HK-2 (cell line): ENCODE data around the gene RDM1.
"Not testable (repeated sequence)": the region's sequence is repeated elsewhere in the genome, so short reads cannot be mapped to it uniquely, and the experiment has no call there.

Experiments used
- DNase-seq: peaks from one replicate; pipeline ENCODE4 v3.0.0-alpha.2; 2018; ENCODE audit not compliant: unreplicated experiment

Gene RDM1

DNA sequence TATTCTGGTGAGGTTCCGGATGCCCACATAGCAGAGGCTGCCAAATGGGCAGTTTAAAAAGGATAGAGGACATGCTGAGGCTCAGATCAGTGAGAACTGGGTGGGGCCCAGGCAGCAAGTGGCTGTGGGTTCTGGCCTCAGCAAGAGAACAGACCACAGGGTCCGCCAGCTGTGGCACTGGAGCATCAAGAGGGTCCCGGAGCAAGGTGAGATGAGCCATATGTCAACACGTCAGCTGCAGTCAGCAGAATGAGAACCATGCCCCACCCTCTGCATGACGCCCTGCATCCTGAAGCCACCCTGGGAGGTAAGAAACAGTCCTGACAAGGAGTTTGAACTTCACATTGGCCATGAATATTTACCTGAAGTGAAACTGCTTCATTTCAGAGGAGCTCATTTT, 30.3 kb downstream of the RDM1 start:
- no peak for DNase-seq

DNA sequence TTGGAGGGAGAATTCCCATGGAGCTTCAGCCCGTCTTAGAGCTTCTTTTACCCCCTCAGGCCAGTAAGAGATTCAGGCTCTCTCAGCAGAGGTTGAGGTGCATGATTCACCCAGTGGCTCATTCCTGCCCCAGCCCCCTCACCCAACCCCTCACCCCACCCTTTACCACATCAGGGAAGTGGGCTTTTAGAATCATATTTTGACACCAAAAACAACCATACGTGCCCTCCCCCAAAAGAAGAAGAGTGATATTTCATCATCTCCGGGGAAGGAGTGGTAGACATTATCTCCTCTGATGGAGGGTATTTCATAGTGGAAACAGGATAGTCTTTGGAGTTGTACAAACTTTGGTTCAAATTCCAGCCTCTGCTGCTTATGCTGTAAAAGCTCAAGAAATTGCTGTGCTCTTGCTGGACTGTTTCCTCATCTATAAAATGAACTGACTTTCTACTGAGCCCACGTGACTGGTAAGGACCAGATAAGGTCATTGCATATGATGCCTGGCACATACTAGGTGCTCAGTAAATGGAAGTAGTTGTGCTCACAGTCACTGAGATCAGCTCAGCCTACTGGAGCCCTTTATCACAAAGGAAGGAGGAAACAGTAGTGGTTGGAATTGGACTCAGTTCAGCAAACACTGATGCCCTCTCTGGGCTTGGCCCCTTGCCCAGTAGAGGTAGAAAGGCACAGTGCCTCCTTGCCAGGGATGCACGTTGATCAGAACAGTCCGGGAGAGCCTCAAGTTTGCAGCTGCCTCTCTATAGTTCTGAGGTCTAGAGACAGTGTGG, 32.1 kb downstream of the RDM1 start:
- DNase-seq: no peak

DNA sequence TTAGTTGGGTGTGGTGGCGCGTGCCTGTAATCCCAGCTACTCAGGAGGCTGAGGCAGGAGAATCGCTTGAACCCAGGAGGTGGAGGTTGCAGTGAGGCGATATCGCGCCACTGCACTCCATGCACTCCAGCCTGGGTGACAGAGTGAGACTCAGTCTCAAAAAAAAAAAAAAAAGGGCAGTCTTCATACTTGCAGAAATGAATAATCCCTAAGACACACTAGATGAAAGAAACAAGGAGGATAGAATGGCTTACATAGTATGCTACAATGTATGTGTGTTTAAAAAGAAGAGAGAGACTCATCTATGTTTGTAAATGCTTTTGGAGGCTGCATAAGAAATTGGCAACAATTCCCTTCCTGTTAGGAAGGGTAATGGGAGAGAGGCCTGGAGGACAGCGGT, 32.8 kb downstream of the RDM1 start:
- not testable (repeated sequence) for DNase-seq

DNA sequence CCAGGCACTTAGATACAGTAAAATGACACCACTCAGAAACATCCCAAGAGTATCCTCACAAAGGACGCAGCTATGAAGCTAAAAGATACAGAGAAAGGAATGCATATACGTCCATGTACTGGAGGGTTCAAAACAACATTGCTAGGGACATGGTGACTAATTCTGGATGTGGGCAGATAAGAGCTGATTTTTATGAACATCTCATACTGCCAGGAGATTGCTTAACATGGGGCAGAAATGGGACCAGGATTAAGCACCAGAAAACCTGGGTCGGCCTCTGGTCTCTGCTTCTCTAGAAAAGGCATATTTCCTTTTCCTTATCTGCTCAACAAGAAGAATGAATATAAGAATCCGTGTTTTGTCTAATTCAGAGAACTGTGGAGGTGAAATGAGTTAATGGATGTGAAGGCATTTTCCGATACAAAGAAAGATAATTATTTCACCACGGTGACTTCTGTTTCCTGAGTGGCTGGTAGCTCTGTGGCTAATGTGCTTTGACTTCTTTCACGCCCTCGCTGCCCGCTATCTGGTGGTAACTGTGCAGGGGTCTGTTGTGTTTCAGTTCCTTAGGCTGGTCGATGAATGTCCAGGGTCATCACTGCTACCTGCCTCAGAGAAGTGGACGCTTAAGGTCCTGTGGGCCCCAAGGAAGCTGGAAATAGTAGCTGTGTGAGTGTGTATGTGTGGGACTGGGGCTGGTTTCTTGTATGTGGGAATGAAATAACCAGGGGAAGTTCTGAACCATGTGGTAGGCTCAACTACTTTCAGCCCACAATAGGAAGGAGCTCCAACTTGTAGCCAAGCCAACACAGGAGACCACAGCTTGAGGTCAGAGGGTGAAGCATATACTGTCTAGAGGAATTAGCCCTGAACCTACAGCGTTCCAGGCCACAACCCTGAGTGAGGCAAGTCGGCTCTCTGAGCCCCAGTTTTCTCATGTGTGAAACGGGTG, 34.7 kb downstream of the RDM1 start:
- no peak for DNase-seq

DNA sequence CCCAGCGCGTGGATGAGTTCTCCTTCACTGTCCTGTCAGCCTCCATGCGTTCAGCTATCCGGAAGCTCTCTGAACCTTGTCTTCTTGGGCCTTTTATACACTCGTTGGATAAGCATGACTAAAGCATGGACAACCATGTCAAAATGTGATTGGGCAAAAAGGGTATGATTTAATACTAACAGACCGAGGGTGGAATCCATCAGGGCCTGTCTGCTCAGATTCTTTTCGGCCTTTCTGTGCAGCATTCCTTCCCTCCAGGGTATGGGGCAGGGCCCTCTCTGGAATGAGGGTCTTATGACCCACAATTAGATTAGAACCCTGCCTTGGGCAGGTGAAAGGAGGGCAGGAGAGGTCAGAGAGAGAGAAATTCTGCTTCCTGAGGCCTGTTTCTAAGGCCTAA, 36.4 kb downstream of the RDM1 start:
- DNase-seq: no peak

DNA sequence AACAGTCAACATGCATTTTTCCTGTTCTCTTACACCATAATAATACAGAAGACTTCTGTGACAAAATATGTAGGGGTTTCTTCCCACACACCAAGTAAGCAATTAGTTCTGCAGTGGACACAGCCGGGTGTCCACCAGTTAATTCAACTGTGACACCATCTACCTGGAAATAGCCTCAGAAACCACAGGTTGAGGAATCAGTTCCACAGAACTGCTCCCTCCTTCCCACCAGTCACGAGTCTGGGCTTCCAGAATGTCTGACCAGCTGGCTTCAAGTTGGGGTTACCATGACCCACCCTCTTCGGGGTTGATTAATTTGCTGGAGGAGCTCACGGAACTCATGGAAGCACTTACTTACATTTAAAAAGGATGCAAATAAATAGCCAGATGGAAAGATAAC, 36.8 kb downstream of the RDM1 start:
- no peak for DNase-seq

DNA sequence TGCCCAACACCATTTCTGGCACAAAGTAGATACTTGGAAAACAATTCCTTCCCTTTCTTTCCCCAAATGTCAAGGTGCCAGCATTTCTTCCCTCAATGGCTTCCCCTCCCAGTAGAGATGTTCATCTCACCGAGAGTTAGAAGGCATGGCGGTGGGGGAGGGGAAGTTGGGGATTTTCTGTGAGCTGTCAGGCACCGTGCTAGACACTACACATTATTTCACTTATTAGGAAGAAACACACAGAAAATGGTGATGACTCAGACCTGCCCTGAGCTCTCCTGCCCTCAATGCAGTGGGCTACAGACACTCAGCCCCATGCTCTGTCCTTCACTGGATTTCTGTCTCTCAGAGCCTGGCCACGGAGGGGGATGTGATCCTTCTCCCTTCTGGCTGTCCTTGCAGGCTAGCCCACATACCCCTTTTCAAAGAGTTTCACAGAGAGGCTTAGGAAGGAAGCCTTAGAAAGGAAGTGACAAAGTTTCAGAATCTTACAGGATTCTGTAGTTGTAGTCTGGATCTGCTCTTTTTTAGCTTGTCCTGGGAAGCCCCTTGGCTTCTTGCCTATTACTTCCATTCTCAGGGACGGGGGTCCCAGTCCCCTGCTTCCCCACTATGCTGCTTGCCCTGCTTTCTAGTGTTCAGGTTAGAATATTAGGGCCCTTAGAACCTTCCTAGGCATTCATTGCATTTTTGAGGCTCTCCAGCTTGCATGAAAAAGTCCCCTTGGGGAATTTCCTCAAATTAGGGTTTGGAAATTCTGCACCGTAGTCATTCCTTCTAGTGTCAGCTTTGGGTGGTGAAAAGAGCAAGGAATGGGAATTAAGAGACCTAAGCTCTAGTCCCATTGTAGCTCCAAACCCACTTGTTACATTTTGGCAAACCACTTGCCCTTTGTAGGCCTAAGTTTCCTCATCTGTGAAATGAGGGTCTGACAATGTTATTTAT, 38.2 kb downstream of the RDM1 start:
- DNase-seq: peak; percentile 35

DNA sequence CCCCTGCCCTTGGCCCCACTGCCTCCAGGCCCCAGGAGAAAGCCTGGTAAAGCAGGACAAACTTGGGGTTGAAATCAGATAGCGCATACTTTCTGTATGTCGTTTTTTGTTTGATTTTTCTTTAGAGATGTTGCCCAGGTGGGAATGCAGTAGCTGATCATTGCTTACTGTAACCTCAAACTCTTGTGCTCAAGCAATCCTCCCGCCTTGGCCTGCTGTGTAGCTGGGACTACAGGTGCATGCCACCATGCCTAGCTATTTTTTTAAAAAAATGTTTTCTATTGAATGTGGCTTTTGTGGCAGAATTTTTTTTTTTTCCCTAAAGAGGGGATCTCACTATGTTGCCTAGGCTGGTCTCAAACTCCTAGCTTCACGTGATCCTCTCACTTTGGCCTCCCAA, 39.3 kb downstream of the RDM1 start:
- no peak for DNase-seq

DNA sequence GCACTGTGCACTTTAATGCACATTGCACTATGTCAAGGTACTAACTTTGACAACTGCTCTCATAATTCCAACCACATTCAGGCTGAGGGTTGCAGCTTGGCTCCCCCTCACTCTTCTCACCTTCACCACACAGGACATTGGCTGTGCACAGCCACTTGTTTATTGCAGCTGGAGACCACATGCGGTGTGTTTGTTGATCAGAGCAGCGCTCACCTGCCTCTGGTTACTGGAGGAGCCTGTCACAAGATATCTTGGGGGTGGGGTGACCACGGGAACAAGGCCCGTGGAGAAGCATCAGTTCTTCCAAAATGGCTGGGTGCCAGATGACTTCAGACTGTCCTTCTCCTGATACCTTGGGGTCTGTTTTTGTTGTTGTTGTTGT, 39.8 kb downstream of the RDM1 start:
- no peak for DNase-seq

DNA sequence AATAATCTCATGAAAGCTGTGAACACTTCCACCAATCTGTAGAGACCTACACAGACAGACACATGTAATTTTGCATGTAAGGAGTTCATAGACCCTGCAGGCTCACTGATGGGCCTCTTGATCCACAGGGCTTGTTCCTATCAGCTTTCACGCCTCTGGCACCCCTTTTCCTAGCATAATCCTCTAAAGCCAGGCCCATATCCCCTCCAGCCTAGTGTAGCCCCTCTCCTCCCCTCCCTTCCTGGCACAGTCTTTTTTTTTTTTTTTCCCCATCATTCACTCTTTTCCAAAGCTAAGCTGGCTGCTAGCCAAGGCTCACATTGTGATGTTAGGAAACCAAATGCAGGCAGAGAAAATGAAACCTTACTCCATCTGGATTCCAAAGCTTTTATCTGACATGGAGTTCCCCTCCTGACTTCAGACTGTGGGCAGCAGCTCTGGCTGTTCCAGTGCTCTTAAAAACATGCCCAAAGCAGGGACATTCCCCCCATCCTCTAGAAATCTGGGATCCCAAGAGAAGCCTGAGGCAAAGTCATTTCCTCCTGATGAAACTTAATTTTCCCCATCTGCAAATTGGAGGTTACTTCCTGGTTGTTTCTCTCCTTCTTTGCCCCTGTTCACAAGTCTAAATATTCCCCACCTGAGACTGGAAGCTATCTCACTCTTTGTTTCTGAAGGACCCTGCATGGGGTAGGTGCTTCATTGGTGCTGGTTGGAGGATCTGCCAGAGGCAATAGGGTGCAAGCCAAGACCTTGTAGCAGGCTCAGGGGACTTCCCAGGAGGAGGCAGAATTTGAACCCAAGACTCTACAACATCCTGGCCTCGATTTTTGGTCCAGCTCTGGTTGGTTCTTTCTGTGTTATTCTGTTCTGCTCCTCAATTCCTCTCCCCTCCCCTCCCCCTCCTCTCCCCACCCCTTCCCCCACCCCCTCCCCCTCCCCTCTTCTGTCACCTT, 40.5 kb downstream of the RDM1 start:
- no peak for DNase-seq

DNA sequence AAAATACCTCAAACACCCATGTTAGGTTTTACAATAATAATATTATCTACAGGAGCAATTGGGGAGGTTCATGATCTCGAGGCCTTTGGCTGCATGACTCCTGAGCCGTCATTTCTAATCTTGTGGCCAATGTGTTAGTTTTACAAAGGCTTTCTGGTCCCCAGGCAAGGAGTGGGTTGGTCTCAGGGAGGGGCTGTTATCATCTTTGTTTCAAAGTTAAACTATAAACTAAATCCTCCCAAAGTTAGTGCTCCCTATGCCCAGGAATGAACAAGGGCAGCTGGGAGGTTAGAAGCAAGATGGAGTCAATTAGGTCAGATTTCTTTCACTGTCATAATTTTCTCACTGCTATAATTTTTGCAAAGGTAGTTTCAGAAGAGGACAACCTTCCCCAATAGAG, 41.3 kb downstream of the RDM1 start:
- DNase-seq: no peak

DNA sequence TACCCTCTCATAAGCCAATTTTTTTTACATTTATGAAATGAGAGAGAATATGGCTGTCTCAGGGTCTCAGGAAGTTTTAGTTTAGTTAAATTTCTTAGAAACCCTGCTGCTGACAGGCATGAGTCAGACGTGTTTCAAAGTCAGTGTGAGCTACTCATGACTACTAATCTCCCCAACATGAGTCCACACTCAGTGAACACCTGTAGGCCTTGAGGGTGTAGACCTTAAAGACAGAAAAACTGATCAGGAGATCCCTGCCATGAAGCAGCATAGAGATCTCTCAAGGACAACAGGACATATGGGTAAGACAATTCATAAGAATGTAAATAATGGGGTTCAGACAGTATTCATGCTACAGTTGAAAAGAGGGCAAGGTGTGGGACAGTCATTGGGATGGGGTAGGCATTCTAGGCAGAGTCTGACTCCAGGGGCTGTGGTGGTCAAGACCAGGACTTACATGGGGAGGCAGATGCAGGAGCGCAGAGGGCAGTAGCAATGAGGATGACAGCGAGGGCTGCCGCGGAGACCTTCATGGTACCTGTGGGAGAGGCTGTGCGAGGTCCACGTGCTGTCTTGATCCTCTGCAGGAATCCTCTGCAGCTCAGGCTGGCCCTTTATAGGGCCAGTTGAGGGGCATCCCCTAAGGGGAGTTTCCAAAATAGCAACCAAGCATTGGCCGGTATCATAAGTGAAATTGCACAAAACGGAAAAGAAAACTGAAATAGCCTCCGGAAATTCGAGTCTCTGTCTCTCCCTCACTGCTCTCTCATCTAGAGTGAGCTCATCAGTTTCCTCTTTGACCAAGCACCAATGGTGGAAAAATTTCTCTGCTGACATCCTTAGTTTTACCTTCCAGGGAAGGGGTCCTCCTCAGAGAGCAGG, 50.6 kb downstream of the RDM1 start, which contains the start of gene CCL5:
Gene CCL5, minus strand, starts transcription at position 588 of the 882 bp plus-strand sequence.
- no peak for DNase-seq

DNA sequence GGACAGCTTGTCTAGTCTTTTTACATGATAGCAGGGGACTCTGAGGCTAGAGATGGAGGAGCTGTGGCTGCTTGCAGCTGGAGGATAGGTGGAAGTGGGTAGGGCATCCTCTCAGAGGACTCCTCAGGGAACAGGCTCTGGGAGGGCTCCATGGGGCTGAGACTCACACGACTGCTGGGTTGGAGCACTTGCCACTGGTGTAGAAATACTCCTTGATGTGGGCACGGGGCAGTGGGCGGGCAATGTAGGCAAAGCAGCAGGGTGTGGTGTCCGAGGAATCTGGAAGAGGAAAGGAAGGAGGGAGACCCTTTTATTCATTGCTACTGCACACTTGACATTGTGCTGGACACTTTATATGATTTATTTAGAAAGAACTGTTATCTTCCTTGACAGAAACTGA, 52.2 kb downstream of the RDM1 start:
- DNase-seq: no peak

DNA sequence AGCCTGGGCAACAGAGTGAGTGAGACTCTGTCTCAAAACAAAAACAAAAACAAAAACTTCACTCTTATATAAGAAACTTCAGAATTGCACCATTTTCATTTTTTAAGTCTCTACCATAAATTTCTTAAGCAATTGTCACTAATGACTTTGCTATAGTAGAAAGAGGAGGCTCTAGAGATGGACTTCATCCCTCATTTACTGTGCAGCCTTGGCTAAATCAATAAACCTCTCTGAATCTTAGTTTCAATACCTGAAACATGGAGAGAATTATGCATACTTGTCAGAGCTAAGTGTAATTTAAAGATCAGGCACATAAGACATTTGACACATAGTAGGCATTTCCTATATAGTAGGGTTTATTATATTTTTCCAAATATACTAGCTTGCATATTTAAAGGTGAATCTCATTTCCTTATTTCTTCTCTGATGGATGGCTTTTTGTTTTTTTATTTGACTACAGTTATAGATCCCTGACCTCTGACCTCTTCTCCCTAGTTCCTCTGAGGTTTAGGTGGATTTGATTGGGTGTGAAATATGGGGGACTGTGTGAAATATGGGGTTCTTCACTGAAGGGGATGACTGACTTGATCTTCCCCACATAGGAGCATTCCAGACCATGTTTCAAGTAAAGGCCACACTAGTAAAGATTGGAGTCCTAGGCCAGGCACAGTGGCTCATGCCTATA, 53.1 kb downstream of the RDM1 start:
- DNase-seq: no peak

DNA sequence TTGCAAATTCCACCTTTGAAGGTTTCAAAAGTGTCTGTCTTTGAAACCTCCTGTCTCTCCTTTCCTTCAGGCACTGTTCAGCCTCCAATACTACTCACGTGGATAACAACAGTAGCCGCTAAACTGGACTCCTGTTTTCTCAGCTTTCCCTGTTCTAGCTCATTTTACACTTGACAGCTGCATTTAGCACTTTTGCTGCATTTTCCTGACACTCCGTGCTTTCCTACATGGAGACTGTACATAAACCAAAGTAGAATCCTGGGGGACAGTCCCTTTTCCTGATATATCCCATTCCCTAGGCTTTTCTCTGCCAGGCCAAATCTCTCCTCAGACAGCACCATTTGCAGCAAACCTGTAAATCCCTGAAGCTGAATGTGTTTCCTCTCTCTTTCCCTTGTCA, 54.0 kb downstream of the RDM1 start:
- no peak for DNase-seq

DNA sequence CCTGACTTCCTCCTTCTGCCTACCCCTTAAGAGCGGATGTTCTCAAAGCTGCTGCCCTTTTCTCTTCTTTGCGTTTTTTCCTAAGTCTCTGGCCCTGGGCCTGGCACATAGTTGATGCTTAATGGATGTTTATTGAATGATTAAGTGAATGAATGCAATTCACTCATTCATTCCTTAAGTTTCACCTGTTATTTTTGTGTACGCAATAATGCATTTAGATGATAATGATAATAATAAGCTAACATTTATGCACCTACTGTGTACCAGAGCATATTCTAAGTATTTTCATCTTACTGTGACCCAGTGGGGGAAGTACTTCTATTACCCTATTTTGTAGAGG, 54.8 kb downstream of the RDM1 start:
- no peak for DNase-seq

DNA sequence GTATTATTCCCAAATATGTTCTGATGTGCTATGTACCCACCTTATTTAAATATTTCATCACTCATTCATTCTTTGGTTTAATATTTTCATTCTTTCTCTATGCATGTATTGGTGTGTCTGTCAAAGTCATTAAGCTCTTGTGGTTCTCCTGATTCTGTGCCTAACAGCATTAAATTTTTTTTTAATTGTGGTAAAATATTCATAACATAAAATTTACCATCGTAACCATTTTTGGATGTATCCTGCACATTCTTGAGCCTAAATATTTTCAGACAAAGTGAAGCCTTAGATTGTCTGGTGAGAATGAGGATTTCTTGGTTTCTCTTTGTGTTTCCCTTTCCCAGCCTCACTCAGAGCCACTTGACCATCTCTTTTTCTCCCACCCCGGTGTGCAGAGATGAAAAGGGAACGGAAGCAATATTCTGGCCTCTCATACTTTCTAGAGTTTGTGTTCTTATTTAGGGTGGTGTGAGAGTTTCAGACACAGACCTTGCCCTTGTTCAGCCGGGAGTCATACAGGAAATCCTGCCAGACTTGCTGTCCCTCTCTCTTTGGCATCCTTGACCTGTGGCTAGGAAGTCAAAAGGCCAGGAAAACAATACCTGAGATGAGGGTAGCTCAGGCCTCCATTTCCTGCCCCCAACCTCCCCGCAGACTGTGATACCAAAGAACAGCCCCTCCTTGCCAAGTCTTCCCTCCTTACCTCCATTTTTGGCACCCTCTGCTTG, 55.3 kb downstream of the RDM1 start:
- no peak for DNase-seq

DNA sequence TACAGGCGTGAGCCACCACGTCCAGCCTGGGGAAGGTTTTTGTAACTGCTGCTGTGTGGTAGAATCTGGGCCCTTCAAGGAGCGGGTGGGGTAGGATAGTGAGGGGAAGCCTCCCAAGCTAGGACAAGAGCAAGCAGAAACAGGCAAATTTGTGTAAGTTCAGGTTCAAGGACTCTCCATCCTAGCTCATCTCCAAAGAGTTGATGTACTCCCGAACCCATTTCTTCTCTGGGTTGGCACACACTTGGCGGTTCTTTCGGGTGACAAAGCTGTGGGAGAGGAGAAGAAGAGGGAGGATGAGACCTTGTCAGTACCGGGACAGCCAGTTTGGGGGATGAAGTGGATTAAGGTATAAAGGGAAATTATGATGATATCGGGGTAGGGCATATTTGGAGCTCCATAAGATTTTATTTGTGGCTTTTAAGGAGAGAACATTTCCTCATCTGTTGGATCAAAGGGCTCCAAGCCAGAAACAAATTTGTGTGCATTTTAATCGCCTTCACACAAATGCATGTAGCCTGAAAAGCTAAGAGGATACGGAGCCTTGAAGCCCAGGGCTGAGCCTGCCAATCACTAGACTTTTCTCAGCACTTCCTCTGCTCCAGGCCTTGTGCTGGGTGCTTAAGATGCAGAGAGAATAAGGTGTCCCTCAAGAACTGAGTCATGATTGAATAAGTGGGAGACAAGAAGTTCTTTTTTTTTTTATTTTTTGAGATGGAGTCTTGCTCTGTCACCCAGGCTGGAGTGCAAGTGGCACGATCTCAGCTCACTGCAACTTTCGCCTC, 58.2 kb downstream of the RDM1 start:
- DNase-seq: no peak
